ENCODE measurements around the gene WDR91.

DNA sequence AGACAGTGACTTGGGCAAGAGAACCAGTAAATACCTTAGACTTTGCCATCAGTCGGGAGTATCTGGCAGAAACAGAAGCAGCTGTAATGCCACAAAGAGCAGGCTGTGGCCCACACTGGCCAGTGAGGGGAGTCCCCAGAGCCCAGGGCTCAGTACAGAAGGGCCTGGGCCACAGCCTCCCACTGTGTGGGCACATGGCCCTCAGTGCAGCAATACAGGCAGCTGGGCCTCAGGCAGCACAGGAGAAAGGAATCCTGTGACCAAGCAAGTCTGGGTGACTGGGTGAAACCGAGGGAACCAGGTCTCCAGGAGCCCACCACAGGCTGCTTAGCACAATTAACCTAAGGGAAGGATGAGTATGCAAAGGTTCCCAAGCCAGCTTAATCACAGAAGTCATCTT lies 14.0 kb downstream of the WDR91 start:
- TF ChIP-seq, protein P1, sequence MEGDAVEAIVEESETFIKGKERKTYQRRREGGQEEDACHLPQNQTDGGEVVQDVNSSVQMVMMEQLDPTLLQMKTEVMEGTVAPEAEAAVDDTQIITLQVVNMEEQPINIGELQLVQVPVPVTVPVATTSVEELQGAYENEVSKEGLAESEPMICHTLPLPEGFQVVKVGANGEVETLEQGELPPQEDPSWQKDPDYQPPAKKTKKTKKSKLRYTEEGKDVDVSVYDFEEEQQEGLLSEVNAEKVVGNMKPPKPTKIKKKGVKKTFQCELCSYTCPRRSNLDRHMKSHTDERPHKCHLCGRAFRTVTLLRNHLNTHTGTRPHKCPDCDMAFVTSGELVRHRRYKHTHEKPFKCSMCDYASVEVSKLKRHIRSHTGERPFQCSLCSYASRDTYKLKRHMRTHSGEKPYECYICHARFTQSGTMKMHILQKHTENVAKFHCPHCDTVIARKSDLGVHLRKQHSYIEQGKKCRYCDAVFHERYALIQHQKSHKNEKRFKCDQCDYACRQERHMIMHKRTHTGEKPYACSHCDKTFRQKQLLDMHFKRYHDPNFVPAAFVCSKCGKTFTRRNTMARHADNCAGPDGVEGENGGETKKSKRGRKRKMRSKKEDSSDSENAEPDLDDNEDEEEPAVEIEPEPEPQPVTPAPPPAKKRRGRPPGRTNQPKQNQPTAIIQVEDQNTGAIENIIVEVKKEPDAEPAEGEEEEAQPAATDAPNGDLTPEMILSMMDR (IDR thresholded peaks at IDR 0.05), result no peak
- TF ChIP-seq POLR2A (IDR thresholded peaks at IDR 0.05), result no peak
